ENCODE measurements around the gene FMO3. TPM values are rescaled to one million over a fixed set of nuclear protein-coding genes. Genes with fewer than 3 reads are reported as not detected.
A peak's percentile ranks its signal among the peaks of the same experiment; 100 is the strongest.

Gene FMO3
- total and polyA plus RNA-seq, 9 donors: 0.15 to 1.7 (median 0.68) TPM; not detected in 1

GRCh38 chr1:171119648-171120047 is 28.9 kb downstream of the FMO3 start:
- no peak overlapping the region for H3K4me3 ChIP-seq
- H3K4me1 ChIP-seq (ENCODE audit: insufficient read depth): peaks cover 4% of the 10 kb centered on the region
- WGBS, 3 donors: 83 to 85% (median 83%) methylated on average over 2 of the region's 2 CpGs
- no peak for DNase-seq
- H3K36me3 ChIP-seq: no peaks in the 10 kb centered on the region
- no peak for TF ChIP-seq CTCF (IDR thresholded peaks at IDR 0.05)
- TF ChIP-seq POLR2A (IDR thresholded peaks at IDR 0.05): no peak
- no peak overlapping the region for H3K27ac ChIP-seq
- no peaks in the 10 kb centered on the region for H3K27me3 ChIP-seq
- no peaks in the 10 kb centered on the region for H3K9me3 ChIP-seq
- intact Hi-C loops (cut with DNase I): no loop called here

- Histone ChIP-seq H3K27ac (no peak overlapping the region), H3K9me3 (no peaks in the 10 kb centered on the region), H3K4me3 (no peak overlapping the region), H3K36me3 (no peaks in the 10 kb centered on the region), H3K27me3 (no peaks in the 10 kb centered on the region), H3K4me1 (ENCODE audit: insufficient read depth) (no peaks in the 10 kb centered on the region)
- no peak for DNase-seq
- intact Hi-C loops (cut with DNase I): no loop called here
- no peak for TF ChIP-seq CTCF (IDR thresholded peaks at IDR 0.05)
- TF ChIP-seq POLR2A (IDR thresholded peaks at IDR 0.05): no peak
- no peak for TF ChIP-seq EP300 (IDR thresholded peaks at IDR 0.05)
These were observed 31.6 kb downstream of the FMO3 start for GRCh38 chr1:171122299-171122698.

- intact Hi-C loops (cut with DNase I): no loop called here
- Histone ChIP-seq H3K27me3 (no peaks in the 10 kb centered on the region), H3K4me1 (ENCODE audit: insufficient read depth) (no peaks in the 10 kb centered on the region), H3K9me3 (no peaks in the 10 kb centered on the region), H3K36me3 (no peaks in the 10 kb centered on the region), H3K27ac (no peak overlapping the region), H3K4me3 (no peak overlapping the region)
- TF ChIP-seq CTCF (IDR thresholded peaks at IDR 0.05) (no peak), POLR2A (IDR thresholded peaks at IDR 0.05) (no peak)
- DNase-seq: no peak
These were observed 32.2 kb downstream of the FMO3 start for GRCh38 chr1:171122893-171123292.

GRCh38 chr1:171126504-171126903 is 35.8 kb downstream of the FMO3 start:
- H3K9me3 ChIP-seq: no peaks in the 10 kb centered on the region
- WGBS, 3 donors: 69 to 78% (median 70%) methylated on average over 4 of the region's 4 CpGs
- TF ChIP-seq POLR2A (IDR thresholded peaks at IDR 0.05): no peak
- TF ChIP-seq EP300 (IDR thresholded peaks at IDR 0.05): no peak
- no peak for TF ChIP-seq CTCF (IDR thresholded peaks at IDR 0.05)
- H3K27ac ChIP-seq: no peak overlapping the region
- H3K27me3 ChIP-seq: no peaks in the 10 kb centered on the region
- no peaks in the 10 kb centered on the region for H3K36me3 ChIP-seq
- H3K4me1 ChIP-seq (ENCODE audit: insufficient read depth): no peaks in the 10 kb centered on the region
- DNase-seq: peak in 1 of 5 donors; percentile 36
- no peak overlapping the region for H3K4me3 ChIP-seq
- intact Hi-C loops (cut with DNase I): no loop called here

GRCh38 chr1:171127099-171127498 is 36.4 kb downstream of the FMO3 start:
- Histone ChIP-seq H3K27ac (no peak overlapping the region), H3K4me3 (no peak overlapping the region), H3K27me3 (no peaks in the 10 kb centered on the region), H3K9me3 (no peaks in the 10 kb centered on the region), H3K36me3 (no peaks in the 10 kb centered on the region), H3K4me1 (ENCODE audit: insufficient read depth) (no peaks in the 10 kb centered on the region)
- TF ChIP-seq CTCF (IDR thresholded peaks at IDR 0.05) (no peak), EP300 (IDR thresholded peaks at IDR 0.05) (no peak), POLR2A (IDR thresholded peaks at IDR 0.05) (no peak)
- WGBS, 3 donors: 9 to 23% (median 11%) methylated on average over 1 of the region's 1 CpG
- intact Hi-C loops (cut with DNase I): no loop called here
- DNase-seq: no peak

Data from ovary (tissue), 9 donors.